Measurements from ENCODE around the gene MAN2A1.

MAN2A1 gene

DNA sequence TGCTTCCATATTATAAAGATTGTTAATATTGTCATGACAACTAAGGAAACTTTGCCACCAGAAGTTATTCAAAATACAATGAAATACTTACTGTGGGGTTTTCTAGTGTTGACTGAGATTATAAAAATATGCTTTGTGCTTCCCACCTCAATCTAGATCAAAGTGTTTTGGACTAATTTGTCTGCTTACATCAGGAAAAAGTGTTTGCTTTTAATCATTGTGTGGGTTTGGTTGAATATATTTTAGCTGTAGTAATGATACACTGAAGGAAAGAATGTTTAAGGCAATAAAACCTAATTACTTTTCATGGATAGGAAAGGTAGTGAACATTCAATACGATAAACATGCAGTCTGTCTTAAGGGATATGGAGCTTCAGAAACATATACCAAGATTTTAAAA lies 29.8 kb upstream of the MAN2A1 start:
- Histone ChIP-seq H3K4me3 (ENCODE audit: low read length) (no peak overlapping the region), H3K9ac (ENCODE audit: low read length) (no peak overlapping the region), H3K27me3 (ENCODE audit: control insufficient read depth, insufficient read depth, low read length) (no peaks in the 10 kb centered on the region), H3K27ac (ENCODE audit: low read depth, low read length) (no peak overlapping the region), H3K4me1 (ENCODE audit: control insufficient read depth, insufficient read depth, low read length) (no peaks in the 10 kb centered on the region), H3K36me3 (ENCODE audit: control insufficient read depth, insufficient read depth, low read length) (no peaks in the 10 kb centered on the region)

DNA sequence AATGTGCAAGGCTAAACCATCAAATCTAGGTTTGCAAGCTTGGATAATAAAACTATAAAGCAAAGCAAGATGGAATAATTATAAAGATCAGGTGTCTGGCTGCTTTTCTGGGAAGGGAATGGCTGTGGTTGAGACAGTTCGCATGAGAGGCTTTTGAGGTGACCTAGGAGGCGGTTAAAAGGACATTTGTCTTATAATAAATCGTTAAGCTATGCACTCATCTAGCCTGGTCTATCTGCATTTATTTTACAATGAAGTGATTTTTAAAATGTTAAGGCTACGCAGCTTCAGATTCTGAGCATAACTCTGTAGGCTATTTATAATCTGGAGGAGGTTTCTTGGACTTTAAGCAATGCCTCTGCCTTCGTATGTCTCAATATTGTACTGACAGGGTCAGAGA lies 29.4 kb upstream of the MAN2A1 start:
- Histone ChIP-seq H3K36me3 (ENCODE audit: control insufficient read depth, insufficient read depth, low read length) (no peaks in the 10 kb centered on the region), H3K9ac (ENCODE audit: low read length) (no peak overlapping the region), H3K4me3 (ENCODE audit: low read length) (no peak overlapping the region), H3K27ac (ENCODE audit: low read depth, low read length) (no peak overlapping the region), H3K27me3 (ENCODE audit: control insufficient read depth, insufficient read depth, low read length) (no peaks in the 10 kb centered on the region), H3K4me1 (ENCODE audit: control insufficient read depth, insufficient read depth, low read length) (no peaks in the 10 kb centered on the region)

DNA sequence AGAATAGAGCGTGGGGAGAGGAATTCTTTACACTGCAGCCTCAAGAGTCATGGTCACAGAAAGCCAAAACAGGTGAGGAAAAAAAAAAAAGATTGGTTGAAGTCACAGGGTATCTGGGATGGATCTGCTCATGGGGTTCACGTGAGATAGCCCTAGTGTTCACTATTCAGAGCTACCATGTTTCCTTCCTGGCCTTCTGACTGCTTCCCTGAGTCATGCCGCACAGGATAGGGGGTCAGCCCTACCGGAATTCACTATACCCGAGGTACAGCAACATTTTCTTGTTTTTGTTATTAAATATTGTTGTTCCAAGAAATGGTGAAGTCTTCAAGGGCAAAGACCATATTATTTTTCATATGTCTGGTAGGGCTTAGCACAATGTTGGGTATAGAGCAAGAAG lies 21.5 kb upstream of the MAN2A1 start:
- Histone ChIP-seq H3K4me3 (ENCODE audit: low read length) (no peak overlapping the region), H3K27ac (ENCODE audit: low read depth, low read length) (no peak overlapping the region)

DNA sequence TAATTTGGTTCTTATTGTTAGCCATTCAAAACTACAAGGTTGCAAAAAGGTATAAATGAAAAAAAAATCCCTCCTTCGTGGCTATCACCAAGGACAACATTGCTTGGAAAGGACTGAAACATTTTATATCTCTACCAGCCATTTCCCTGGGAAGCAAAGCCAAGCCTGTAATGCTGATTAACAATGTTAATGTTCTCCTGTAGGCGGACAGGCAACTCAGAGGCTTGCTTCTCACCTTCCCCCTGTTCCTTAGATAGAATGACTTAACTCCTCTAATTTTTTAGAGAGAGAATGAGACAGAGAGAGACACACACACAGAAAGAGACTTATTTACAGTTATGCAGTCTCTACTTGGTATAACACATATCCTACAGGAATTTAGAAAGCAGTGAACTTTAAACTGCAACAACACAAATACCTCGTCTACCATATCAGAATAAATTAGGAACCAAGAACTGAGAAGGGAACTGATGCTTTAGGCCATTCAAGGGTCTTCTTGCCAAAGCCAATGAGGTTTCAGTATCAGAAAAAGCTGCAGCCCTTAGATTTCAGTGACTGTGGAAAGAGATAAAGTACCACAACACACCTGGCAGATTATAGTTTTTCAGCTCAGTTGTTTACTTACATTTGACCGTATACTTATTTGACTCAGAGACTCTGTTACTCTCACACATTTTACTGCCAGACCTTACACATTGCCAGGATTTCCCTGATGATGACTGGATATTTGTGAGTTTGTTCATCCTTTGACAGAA lies 20.9 kb upstream of the MAN2A1 start:
- H3K27ac ChIP-seq (ENCODE audit: low read depth, low read length): no peak overlapping the region
- H3K4me3 ChIP-seq (ENCODE audit: low read length): no peak overlapping the region
- no peaks in the 10 kb centered on the region for H3K4me1 ChIP-seq (ENCODE audit: control insufficient read depth, insufficient read depth, low read length)
- H3K9ac ChIP-seq (ENCODE audit: low read length): no peak overlapping the region
- H3K27me3 ChIP-seq (ENCODE audit: control insufficient read depth, insufficient read depth, low read length): no peaks in the 10 kb centered on the region
- H3K36me3 ChIP-seq (ENCODE audit: control insufficient read depth, insufficient read depth, low read length): no peaks in the 10 kb centered on the region

More for the DNA sequence above, 21.5 kb upstream of the MAN2A1 start:
- Histone ChIP-seq H3K4me1 (ENCODE audit: control insufficient read depth, insufficient read depth, low read length) (no peaks in the 10 kb centered on the region), H3K9ac (ENCODE audit: low read length) (no peak overlapping the region), H3K27me3 (ENCODE audit: control insufficient read depth, insufficient read depth, low read length) (no peaks in the 10 kb centered on the region), H3K36me3 (ENCODE audit: control insufficient read depth, insufficient read depth, low read length) (no peaks in the 10 kb centered on the region)

DNA sequence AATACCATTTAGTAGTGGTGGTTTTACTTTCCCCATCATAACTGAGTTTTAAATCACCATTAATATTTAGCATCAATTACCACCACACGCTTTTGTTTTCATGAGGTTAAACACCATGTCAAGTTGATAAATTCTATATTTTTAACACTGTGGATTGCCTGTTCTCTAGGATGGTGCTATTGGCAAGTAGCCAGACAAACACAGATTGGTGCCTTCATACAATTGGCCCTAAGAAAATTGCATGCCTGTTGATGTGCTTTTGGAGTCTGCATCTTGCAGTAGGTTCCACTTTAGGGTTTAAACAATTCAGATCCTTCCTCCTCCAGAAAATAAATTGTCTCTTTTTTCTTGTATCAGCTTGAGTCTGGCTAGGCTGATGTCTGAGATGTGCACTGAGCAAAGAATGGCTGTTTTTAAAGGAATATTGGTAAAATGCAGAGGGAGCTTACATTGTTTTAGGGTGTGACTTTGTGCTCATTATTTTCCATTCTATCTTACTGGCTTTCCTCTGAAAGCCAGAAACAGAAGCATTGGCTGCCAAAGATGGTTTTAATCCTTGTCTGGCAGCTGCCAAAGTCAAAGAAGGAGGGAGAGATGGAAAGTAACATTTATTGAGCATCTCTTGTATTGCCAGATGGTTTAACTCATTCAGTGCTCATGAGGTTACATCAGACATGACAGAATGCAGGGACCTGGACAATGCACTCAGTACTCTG lies 19.6 kb upstream of the MAN2A1 start:
- Histone ChIP-seq H3K36me3 (ENCODE audit: control insufficient read depth, insufficient read depth, low read length) (no peaks in the 10 kb centered on the region), H3K27ac (ENCODE audit: low read depth, low read length) (no peak overlapping the region), H3K27me3 (ENCODE audit: control insufficient read depth, insufficient read depth, low read length) (no peaks in the 10 kb centered on the region), H3K9ac (ENCODE audit: low read length) (no peak overlapping the region), H3K4me3 (ENCODE audit: low read length) (no peak overlapping the region), H3K4me1 (ENCODE audit: control insufficient read depth, insufficient read depth, low read length) (no peaks in the 10 kb centered on the region)

DNA sequence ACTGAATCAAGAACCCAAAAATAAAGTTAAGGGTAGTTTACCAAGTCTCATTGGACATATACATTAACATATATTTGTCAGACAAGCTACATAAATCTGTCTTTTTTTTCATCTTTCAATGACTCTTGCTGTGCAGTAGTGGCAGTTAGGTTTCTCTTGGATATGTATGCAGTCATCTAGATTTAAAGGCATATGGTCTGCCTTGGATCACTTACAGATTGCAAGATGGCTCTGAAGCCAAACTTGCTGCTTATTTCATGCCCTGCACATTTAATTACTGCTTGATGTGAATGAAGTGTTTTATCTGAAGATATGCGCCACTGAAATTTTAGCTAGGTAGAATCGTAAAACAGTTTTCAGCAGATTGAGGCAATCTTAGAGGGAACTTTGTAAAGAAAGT lies 18.6 kb upstream of the MAN2A1 start:
- Histone ChIP-seq H3K9ac (ENCODE audit: low read length) (no peak overlapping the region), H3K4me3 (ENCODE audit: low read length) (no peak overlapping the region), H3K36me3 (ENCODE audit: control insufficient read depth, insufficient read depth, low read length) (no peaks in the 10 kb centered on the region), H3K27ac (ENCODE audit: low read depth, low read length) (no peak overlapping the region), H3K4me1 (ENCODE audit: control insufficient read depth, insufficient read depth, low read length) (no peaks in the 10 kb centered on the region), H3K27me3 (ENCODE audit: control insufficient read depth, insufficient read depth, low read length) (no peaks in the 10 kb centered on the region)

DNA sequence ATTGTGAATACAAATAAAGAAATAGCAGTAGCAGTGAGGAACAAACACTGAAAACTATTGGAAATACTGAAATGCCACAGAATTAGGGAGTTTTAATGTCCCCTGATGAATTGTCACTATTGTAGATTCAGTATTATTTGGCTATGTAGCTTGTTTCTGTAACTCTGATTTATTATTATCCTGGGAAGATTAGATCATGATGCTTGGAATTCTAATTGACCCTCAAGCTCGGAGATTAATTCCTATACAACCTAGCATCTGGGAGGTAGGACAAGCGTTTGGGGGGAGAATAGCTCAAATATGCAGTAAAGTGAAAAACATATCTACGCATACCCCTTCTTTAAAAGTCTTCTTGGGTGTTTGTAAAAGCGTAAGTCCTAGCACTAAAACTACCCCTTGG lies 15.1 kb upstream of the MAN2A1 start:
- Histone ChIP-seq H3K27me3 (ENCODE audit: control insufficient read depth, insufficient read depth, low read length) (no peaks in the 10 kb centered on the region), H3K36me3 (ENCODE audit: control insufficient read depth, insufficient read depth, low read length) (no peaks in the 10 kb centered on the region), H3K27ac (ENCODE audit: low read depth, low read length) (no peak overlapping the region), H3K9ac (ENCODE audit: low read length) (no peak overlapping the region), H3K4me1 (ENCODE audit: control insufficient read depth, insufficient read depth, low read length) (no peaks in the 10 kb centered on the region), H3K4me3 (ENCODE audit: low read length) (no peak overlapping the region)

DNA sequence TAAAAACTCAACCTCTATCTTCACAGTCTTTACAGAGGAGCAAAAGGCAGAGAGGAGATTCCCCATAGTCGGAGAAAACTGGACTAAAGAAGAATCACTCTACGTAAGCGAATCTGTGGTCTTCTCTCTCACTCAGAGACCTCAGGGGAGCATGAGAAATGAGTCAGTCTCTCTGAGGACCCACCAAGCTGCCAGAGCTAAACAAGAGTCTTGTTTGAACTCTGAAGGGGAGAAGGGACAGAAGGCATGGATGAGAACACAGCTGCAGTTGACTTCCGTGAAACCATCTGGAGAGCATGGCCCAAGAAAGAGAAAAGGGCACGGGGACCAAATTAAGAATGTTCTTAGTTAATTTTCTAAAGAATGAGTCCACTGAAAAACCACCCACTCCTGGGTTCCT lies 12.8 kb upstream of the MAN2A1 start:
- no peaks in the 10 kb centered on the region for H3K4me1 ChIP-seq (ENCODE audit: control insufficient read depth, insufficient read depth, low read length)
- no peaks in the 10 kb centered on the region for H3K36me3 ChIP-seq (ENCODE audit: control insufficient read depth, insufficient read depth, low read length)
- H3K4me3 ChIP-seq (ENCODE audit: low read length): no peak overlapping the region
- H3K27me3 ChIP-seq (ENCODE audit: control insufficient read depth, insufficient read depth, low read length): no peaks in the 10 kb centered on the region
- no peak overlapping the region for H3K27ac ChIP-seq (ENCODE audit: low read depth, low read length)
- H3K9ac ChIP-seq (ENCODE audit: low read length): no peak overlapping the region

DNA sequence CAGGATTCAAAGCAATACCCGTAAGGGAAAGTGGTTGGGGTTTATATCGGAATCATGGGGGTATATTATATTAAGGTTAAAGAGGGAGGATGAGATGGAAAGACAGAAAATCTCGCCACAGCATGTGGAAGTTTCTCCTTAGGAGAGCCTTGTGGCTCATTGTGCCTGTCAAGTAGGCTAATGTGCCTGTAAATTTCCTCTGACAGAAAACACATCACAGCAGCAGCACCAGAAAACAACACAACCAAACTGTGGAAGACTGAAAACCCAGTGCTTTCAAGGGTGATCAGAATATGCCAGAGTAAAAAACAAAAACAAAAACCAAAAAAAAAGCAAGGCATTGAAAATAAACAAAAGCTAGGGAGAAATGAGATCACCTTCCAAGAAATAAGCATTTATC lies 11.3 kb upstream of the MAN2A1 start:
- H3K27me3 ChIP-seq (ENCODE audit: control insufficient read depth, insufficient read depth, low read length): no peaks in the 10 kb centered on the region
- H3K4me1 ChIP-seq (ENCODE audit: control insufficient read depth, insufficient read depth, low read length): no peaks in the 10 kb centered on the region
- H3K36me3 ChIP-seq (ENCODE audit: control insufficient read depth, insufficient read depth, low read length): no peaks in the 10 kb centered on the region
- H3K27ac ChIP-seq (ENCODE audit: low read depth, low read length): no peak overlapping the region
- no peak overlapping the region for H3K4me3 ChIP-seq (ENCODE audit: low read length)
- no peak overlapping the region for H3K9ac ChIP-seq (ENCODE audit: low read length)

DNA sequence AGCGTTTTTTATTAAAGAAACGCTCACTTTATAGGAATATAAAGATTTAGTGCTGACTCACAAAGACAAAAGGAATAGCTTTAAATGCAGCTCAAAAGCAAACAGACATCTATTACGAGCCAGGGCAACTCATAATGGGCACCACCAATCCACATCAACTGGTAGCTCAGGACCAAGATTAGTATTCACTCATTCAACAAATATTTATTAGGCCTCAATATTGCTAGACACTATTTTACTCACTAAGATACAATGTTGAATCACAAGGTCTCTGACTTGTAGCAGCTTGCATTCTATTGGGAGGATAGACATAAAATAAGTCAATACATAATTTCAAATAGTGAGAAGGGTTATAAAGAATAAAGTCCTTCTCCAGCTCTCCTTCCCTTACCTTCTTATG lies 8.0 kb upstream of the MAN2A1 start:
- Histone ChIP-seq H3K27ac (ENCODE audit: low read depth, low read length) (no peak overlapping the region), H3K36me3 (ENCODE audit: control insufficient read depth, insufficient read depth, low read length) (no peaks in the 10 kb centered on the region), H3K27me3 (ENCODE audit: control insufficient read depth, insufficient read depth, low read length) (no peaks in the 10 kb centered on the region), H3K4me1 (ENCODE audit: control insufficient read depth, insufficient read depth, low read length) (no peaks in the 10 kb centered on the region), H3K4me3 (ENCODE audit: low read length) (no peak overlapping the region), H3K9ac (ENCODE audit: low read length) (no peak overlapping the region)

DNA sequence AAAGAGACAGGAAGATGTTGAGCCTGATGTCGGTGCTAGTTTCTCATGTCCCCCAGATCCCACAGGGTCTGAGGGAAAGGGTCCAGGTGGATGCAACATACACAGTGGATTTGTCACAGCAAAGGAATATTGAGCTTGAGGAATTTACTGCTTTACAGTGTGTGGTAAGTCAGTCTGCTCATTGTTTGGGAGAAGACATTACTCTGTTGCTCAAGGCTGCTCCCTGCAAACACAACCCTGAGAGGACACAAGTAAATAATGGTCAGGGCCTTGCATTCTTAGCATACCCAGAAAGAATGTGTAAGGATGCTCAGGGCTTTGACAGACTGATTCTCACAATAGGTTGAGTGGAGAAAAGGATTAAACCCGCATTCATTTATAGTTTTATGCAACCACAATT lies 7.3 kb upstream of the MAN2A1 start:
- H3K9ac ChIP-seq (ENCODE audit: low read length): no peak overlapping the region
- no peak overlapping the region for H3K4me3 ChIP-seq (ENCODE audit: low read length)
- H3K27me3 ChIP-seq (ENCODE audit: control insufficient read depth, insufficient read depth, low read length): no peaks in the 10 kb centered on the region

DNA sequence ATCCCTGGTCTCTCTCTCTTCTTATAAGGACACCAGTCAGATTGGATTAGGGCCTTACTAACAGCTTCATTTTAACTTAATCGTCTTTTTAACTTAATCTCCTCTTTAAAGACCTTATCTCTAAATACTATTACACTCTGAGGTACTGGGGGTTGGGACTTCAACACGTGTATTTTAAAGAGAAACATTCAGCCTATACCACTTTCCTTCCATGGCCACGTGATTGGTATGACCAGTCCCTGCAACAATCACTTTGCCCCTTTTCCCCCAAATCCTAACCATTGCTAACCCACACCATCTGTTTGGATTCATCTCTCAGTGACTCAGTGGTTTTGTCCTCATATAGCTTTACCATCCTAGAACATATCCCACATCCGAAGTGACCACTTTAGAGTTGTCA lies 3.8 kb upstream of the MAN2A1 start:
- Histone ChIP-seq H3K27ac (ENCODE audit: low read depth, low read length) (no peak overlapping the region), H3K36me3 (ENCODE audit: control insufficient read depth, insufficient read depth, low read length) (no peaks in the 10 kb centered on the region), H3K4me3 (ENCODE audit: low read length) (no peak overlapping the region), H3K27me3 (ENCODE audit: control insufficient read depth, insufficient read depth, low read length) (no peaks in the 10 kb centered on the region), H3K4me1 (ENCODE audit: control insufficient read depth, insufficient read depth, low read length) (no peaks in the 10 kb centered on the region), H3K9ac (ENCODE audit: low read length) (no peak overlapping the region)

More for the DNA sequence above, 7.3 kb upstream of the MAN2A1 start:
- no peaks in the 10 kb centered on the region for H3K36me3 ChIP-seq (ENCODE audit: control insufficient read depth, insufficient read depth, low read length)
- no peak overlapping the region for H3K27ac ChIP-seq (ENCODE audit: low read depth, low read length)
- H3K4me1 ChIP-seq (ENCODE audit: control insufficient read depth, insufficient read depth, low read length): no peaks in the 10 kb centered on the region

DNA sequence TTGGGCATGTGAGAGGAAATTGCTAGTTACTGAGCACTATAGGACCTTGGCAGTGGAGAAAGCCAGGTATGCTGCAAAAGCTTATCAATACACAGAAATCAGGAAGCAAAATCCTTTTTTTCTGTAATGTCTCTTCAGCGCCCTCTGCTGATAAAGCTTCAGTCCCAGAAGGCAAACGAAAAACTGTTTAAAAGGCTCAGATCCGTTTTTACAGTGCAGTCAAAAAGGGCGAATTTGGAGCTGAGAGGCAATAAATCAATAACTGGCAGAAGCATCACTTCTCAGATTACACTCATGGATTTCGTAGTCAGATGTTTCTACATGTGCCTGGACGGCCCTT lies 1.1 kb upstream of the MAN2A1 start:
- Histone ChIP-seq H3K27ac (ENCODE audit: low read depth, low read length) (peak overlapping the region; percentile 83), H3K9ac (ENCODE audit: low read length) (peak overlapping the region; percentile 12), H3K4me3 (ENCODE audit: low read length) (peak overlapping the region; percentile 71), H3K36me3 (ENCODE audit: control insufficient read depth, insufficient read depth, low read length) (no peaks in the 10 kb centered on the region), H3K27me3 (ENCODE audit: control insufficient read depth, insufficient read depth, low read length) (no peaks in the 10 kb centered on the region), H3K4me1 (ENCODE audit: control insufficient read depth, insufficient read depth, low read length) (peaks cover 11% of the 10 kb centered on the region)
